ENCODE measurements around the gene GLYATL3. TPM values are rescaled to one million over a fixed set of nuclear protein-coding genes. Genes with fewer than 3 reads are reported as not detected.

The GLYATL3 gene
- total and polyA plus RNA-seq, 10 of the 15 experiments (the other 5 are each of a cell fraction or from before 2014, with no cell fraction given): not detected

GRCh38 chr6:49555951-49556350 lies 56.2 kb downstream of the GLYATL3 start:
- Histone ChIP-seq H3K27ac (ENCODE audit: control insufficient read depth, insufficient read depth) (no peak overlapping the region), H3K4me3 (no peak overlapping the region), H2AFZ (ENCODE audit: control insufficient read depth, low read depth, low read length) (no peak overlapping the region), H4K20me1 (ENCODE audit: control insufficient read depth, insufficient read depth) (no peaks in the 10 kb centered on the region), H3K9ac (ENCODE audit: control insufficient read depth, insufficient read depth, low read length) (no peak overlapping the region), H3K9me3 (replicated peaks; ENCODE audit: control insufficient read depth, insufficient read depth, low read length) (no peaks in the 10 kb centered on the region), H3K4me2 (ENCODE audit: control insufficient read depth, insufficient read depth) (no peak overlapping the region), H3K79me2 (ENCODE audit: control insufficient read depth, insufficient read depth, low read length) (no peaks in the 10 kb centered on the region), H3K36me3 (ENCODE audit: control insufficient read depth in 2 of 2, insufficient read depth in 2 of 2, low read length in 1 of 2) (no peaks in the 10 kb centered on the region), H3K27me3 (replicated peaks in 1 of 2; ENCODE audit: control insufficient read depth in 2 of 2, insufficient read depth in 2 of 2, low read length in 1 of 2) (no peaks in the 10 kb centered on the region; a peak in 1 of 4 replicates), H3K4me1 (ENCODE audit: control insufficient read depth, insufficient read depth, low read length) (no peaks in the 10 kb centered on the region; the same call in 1 of the 2 replicates)
- in situ Hi-C loops (cut with MboI) (no loop called here), intact Hi-C loops (cut with micrococcal nuclease; ENCODE audit: unreplicated experiment) (no loop called here)
- WGBS (ENCODE audit: insufficient coverage, insufficient replicate concordance, low lambda C conversion rate, missing lambda C conversion rate): 68% methylated on average over 4 of the region's 4 CpGs
- ChIA-PET SMC1A (ENCODE audit: uncharacterized antibody, unreplicated experiment) (no interaction called here), CTCF (no interaction called here), RAD21 (ENCODE audit: unreplicated experiment) (no interaction called here), POLR2A (no interaction called here)
- BruUV-seq (replicated peaks): no TSS peak
- no peak for DNase-seq (ENCODE audit: low read depth, low spot score)
- ATAC-seq: no peak
- FAIRE-seq: no peak
- TF ChIP-seq ELK1 (IDR thresholded peaks at IDR 0.05; ENCODE audit: low read depth, low read length) (no peak), NFXL1 (IDR thresholded peaks at IDR 0.05; ENCODE audit: borderline replicate concordance) (no peak), BHLHE40 (IDR thresholded peaks at IDR 0.05; ENCODE audit: borderline replicate concordance in 1 of 2, low read depth in 2 of 2, low read length in 1 of 2) (no peak), MAX (IDR thresholded peaks at IDR 0.05; ENCODE audit: low read depth, low read length) (no peak), KDM1A (IDR thresholded peaks at IDR 0.05; ENCODE audit: borderline replicate concordance) (no peak), SIX5 (IDR thresholded peaks at IDR 0.05; ENCODE audit: low read depth, low read length, severe bottlenecking) (no peak), BACH1 (IDR thresholded peaks at IDR 0.05; ENCODE audit: borderline replicate concordance) (no peak), SKIL (IDR thresholded peaks at IDR 0.05; ENCODE audit: low read depth, poor library complexity, severe bottlenecking) (no peak), NR2C2 (IDR thresholded peaks at IDR 0.05; ENCODE audit: borderline replicate concordance, control insufficient read depth, insufficient read length, low read depth) (no peak), NR2C1 (IDR thresholded peaks at IDR 0.05) (no peak), JUNB (IDR thresholded peaks at IDR 0.05) (no peak), TCF7 (IDR thresholded peaks at IDR 0.05; ENCODE audit: borderline replicate concordance) (no peak), RBBP5 (conservative IDR thresholded peaks at IDR 0.05) (no peak), SMAD5 (IDR thresholded peaks at IDR 0.05; ENCODE audit: low read depth) (no peak), ZBTB11 (CRISPR knock-in tag; IDR thresholded peaks at IDR 0.05) (no peak), ATF2 (IDR thresholded peaks at IDR 0.05; ENCODE audit: low read length) (no peak)
